Nasal cavity respiratory epithelium epithelial cell of viscerocranial mucosa (primary cell): ENCODE results near the gene MPL. TPM values are rescaled to one million over a fixed set of nuclear protein-coding genes. Genes with fewer than 3 reads are reported as not detected.

Experiments
- total RNA-seq: library from RNA; depleted of rRNA; stranded (reverse); fragments of >200 nt; gene quantifications from 2 replicates; pipeline ENCODE4 v1.2.3, GENCODE V29; 2014

The MPL gene
- total RNA-seq = not detected in 2 replicates

GRCh38 chr1:43337588-43337987, at the start of gene MPL:
MPL (plus strand) TSS chr1:43337818; CDS start chr1:43337849, 31 bp downstream.

GRCh38 chr1:43300378-43301094, 37.1 kb upstream of the MPL start, which contains the start of gene TIE1:
TIE1 (plus strand) TSS chr1:43300982; CDS start chr1:43301072, 90 bp downstream.

GRCh38 chr1:43358746-43359693, 21.4 kb downstream of the MPL start, which contains the start of gene CDC20:
CDC20 (plus strand) TSS chr1:43358981; CDS start chr1:43359216, 235 bp downstream.

GRCh38 chr1:43367904-43368645, 30.5 kb downstream of the MPL start, which contains the start of gene ELOVL1:
ELOVL1 (minus strand) TSS chr1:43368011; CDS start chr1:43365609, 2,402 bp downstream.

GRCh38 chr1:43389326-43390313, 52.0 kb downstream of the MPL start, which contains the start of the genes MED8 and SZT2:
MED8 (minus strand) TSS chr1:43389800; CDS start chr1:43389764, 36 bp downstream.
SZT2 (plus strand) TSS chr1:43389899; CDS start chr1:43389969, 70 bp downstream.

Other genes with a start within 250 kb of the MPL start
- 112 and 197 TPM in 2 replicates for gene EBNA1BP2, start 165.5 kb upstream of the MPL start, total RNA-seq
- gene CFAP57, start 165.5 kb upstream of the MPL start, total RNA-seq = 0.07 and 0.34 TPM in 2 replicates
- 2.8 and 15.4 TPM in 2 replicates for gene TMEM125, start 67.8 kb upstream of the MPL start, total RNA-seq
- 5.5 and 5.8 TPM in 2 replicates for gene C1orf210, start 52.2 kb upstream of the MPL start, total RNA-seq
- gene TIE1, start 36.8 kb upstream of the MPL start, total RNA-seq = 0.14 and 0.34 TPM in 2 replicates
- gene CDC20, start 21.2 kb downstream of the MPL start, total RNA-seq = 0.21 and 1.4 TPM in 2 replicates
- 44.4 and 52.7 TPM in 2 replicates for gene ELOVL1, start 30.2 kb downstream of the MPL start, total RNA-seq
- 40.2 and 97.7 TPM in 2 replicates for gene MED8, start 52.0 kb downstream of the MPL start, total RNA-seq
- gene SZT2, start 52.1 kb downstream of the MPL start, total RNA-seq = 11.6 and 24.6 TPM in 2 replicates
- 13.6 and 18.5 TPM in 2 replicates for gene HYI, start 116.1 kb downstream of the MPL start, total RNA-seq
- gene PTPRF, start 193.1 kb downstream of the MPL start, total RNA-seq = 120 and 993 TPM in 2 replicates